Measurements from ENCODE around the gene KLF7.

- TF ChIP-seq CTCF (conservative IDR thresholded peaks at IDR 0.05 in 1 of 2, IDR thresholded peaks at IDR 0.05 in 1 of 2; ENCODE audit: low read depth in 1 of 2, low read length in 2 of 2) (no peak), EZH2 (IDR thresholded peaks at IDR 0.05; ENCODE audit: low read length, missing control alignments) (no peak)
Measured at GRCh38 chr2:207113414-207113813, 52.3 kb downstream of the KLF7 start.

Data from fibroblast of lung (primary cell).